ENCODE data around the gene NRG2.

NRG2 gene

GRCh38 chr5:139821806-139822552 lies 221.1 kb downstream of the NRG2 start:
- no peaks in the 10 kb centered on the region for H3K4me1 Mint-ChIP-seq
- no peak overlapping the region for H3K27ac Mint-ChIP-seq
- peaks cover 4% of the 10 kb centered on the region for H3K9me3 Mint-ChIP-seq
- DNase-seq (ENCODE audit: low spot score in 2 of 2) (no peak), ATAC-seq (no peak)
- H3K4me3 Mint-ChIP-seq: no peak overlapping the region
- H3K36me3 Mint-ChIP-seq: no peaks in the 10 kb centered on the region

GRCh38 chr5:139820606-139821005 lies 222.5 kb downstream of the NRG2 start:
- DNase-seq (ENCODE audit: low spot score in 2 of 2): no peak
- Mint-ChIP-seq H3K4me3 (no peak overlapping the region), H3K9me3 (peaks cover 4% of the 10 kb centered on the region), H3K27ac (no peak overlapping the region), H3K36me3 (no peaks in the 10 kb centered on the region), H3K4me1 (no peaks in the 10 kb centered on the region)
- ATAC-seq: no peak

GRCh38 chr5:139820130-139820529 lies 223.0 kb downstream of the NRG2 start:
- DNase-seq (ENCODE audit: low spot score in 2 of 2) (no peak), ATAC-seq (no peak)
- H3K4me3 Mint-ChIP-seq: no peak overlapping the region
- H3K9me3 Mint-ChIP-seq: peaks cover 4% of the 10 kb centered on the region
- H3K4me1 Mint-ChIP-seq: no peaks in the 10 kb centered on the region
- no peaks in the 10 kb centered on the region for H3K36me3 Mint-ChIP-seq
- H3K27ac Mint-ChIP-seq: no peak overlapping the region

GRCh38 chr5:139817970-139818369 lies 225.1 kb downstream of the NRG2 start:
- Mint-ChIP-seq H3K9me3 (peaks cover 4% of the 10 kb centered on the region), H3K27ac (no peak overlapping the region), H3K4me3 (no peak overlapping the region), H3K4me1 (no peaks in the 10 kb centered on the region), H3K36me3 (no peaks in the 10 kb centered on the region)
- no peak for DNase-seq (ENCODE audit: low spot score in 2 of 2)
- no peak for ATAC-seq

- H3K4me1 Mint-ChIP-seq: no peaks in the 10 kb centered on the region
- H3K9me3 Mint-ChIP-seq: peaks cover 4% of the 10 kb centered on the region
- ATAC-seq (no peak), DNase-seq (ENCODE audit: low spot score in 2 of 2) (no peak)
- no peak overlapping the region for H3K4me3 Mint-ChIP-seq
- no peak overlapping the region for H3K27ac Mint-ChIP-seq
- H3K36me3 Mint-ChIP-seq: no peaks in the 10 kb centered on the region
Observed at GRCh38 chr5:139817362-139817761, 225.7 kb downstream of the NRG2 start.

- Mint-ChIP-seq H3K9me3 (peaks cover 4% of the 10 kb centered on the region), H3K36me3 (no peaks in the 10 kb centered on the region), H3K27ac (no peak overlapping the region), H3K4me1 (no peaks in the 10 kb centered on the region), H3K4me3 (no peak overlapping the region)
- no peak for ATAC-seq
- no peak for DNase-seq (ENCODE audit: low spot score in 2 of 2)
Observed at GRCh38 chr5:139816566-139816965, 226.5 kb downstream of the NRG2 start.

GRCh38 chr5:139814704-139815280 lies 228.3 kb downstream of the NRG2 start:
- Mint-ChIP-seq H3K4me3 (no peak overlapping the region), H3K36me3 (peaks cover 4% of the 10 kb centered on the region), H3K9me3 (peaks cover 4% of the 10 kb centered on the region), H3K4me1 (no peaks in the 10 kb centered on the region), H3K27ac (peak overlapping the region; percentile 6)
- ATAC-seq (no peak), DNase-seq (ENCODE audit: low spot score in 2 of 2) (no peak)

- ATAC-seq (no peak), DNase-seq (ENCODE audit: low spot score in 2 of 2) (no peak)
- Mint-ChIP-seq H3K36me3 (peaks cover 4% of the 10 kb centered on the region), H3K27ac (no peak overlapping the region), H3K4me3 (no peak overlapping the region), H3K9me3 (peaks cover 4% of the 10 kb centered on the region), H3K4me1 (no peaks in the 10 kb centered on the region)
Observed at GRCh38 chr5:139814191-139814601, 228.9 kb downstream of the NRG2 start.

GRCh38 chr5:139812836-139813805 lies 230.0 kb downstream of the NRG2 start:
- Mint-ChIP-seq H3K4me3 (no peak overlapping the region), H3K27ac (no peak overlapping the region), H3K4me1 (no peaks in the 10 kb centered on the region), H3K36me3 (peaks cover 4% of the 10 kb centered on the region), H3K9me3 (no peaks in the 10 kb centered on the region)
- ATAC-seq: no peak
- DNase-seq (ENCODE audit: low spot score in 2 of 2): no peak

- H3K4me1 Mint-ChIP-seq: no peaks in the 10 kb centered on the region
- peaks cover 4% of the 10 kb centered on the region for H3K36me3 Mint-ChIP-seq
- DNase-seq (ENCODE audit: low spot score in 2 of 2) (no peak), ATAC-seq (no peak)
- no peak overlapping the region for H3K27ac Mint-ChIP-seq
- no peak overlapping the region for H3K4me3 Mint-ChIP-seq
- H3K9me3 Mint-ChIP-seq: no peaks in the 10 kb centered on the region
Observed at GRCh38 chr5:139812323-139812722, 230.8 kb downstream of the NRG2 start.

GRCh38 chr5:139811274-139811607 lies 231.9 kb downstream of the NRG2 start:
- Mint-ChIP-seq H3K36me3 (peaks cover 4% of the 10 kb centered on the region), H3K4me1 (no peaks in the 10 kb centered on the region), H3K27ac (no peak overlapping the region), H3K9me3 (no peaks in the 10 kb centered on the region), H3K4me3 (no peak overlapping the region)
- ATAC-seq (no peak), DNase-seq (ENCODE audit: low spot score in 2 of 2) (no peak)

GRCh38 chr5:139810341-139811273 lies 232.5 kb downstream of the NRG2 start:
- H3K36me3 Mint-ChIP-seq: peaks cover 4% of the 10 kb centered on the region
- ATAC-seq: no peak
- H3K9me3 Mint-ChIP-seq: no peaks in the 10 kb centered on the region
- no peak for DNase-seq (ENCODE audit: low spot score in 2 of 2)
- no peak overlapping the region for H3K27ac Mint-ChIP-seq
- no peaks in the 10 kb centered on the region for H3K4me1 Mint-ChIP-seq
- no peak overlapping the region for H3K4me3 Mint-ChIP-seq

GRCh38 chr5:139809331-139809810 lies 233.7 kb downstream of the NRG2 start:
- Mint-ChIP-seq H3K36me3 (peaks cover 4% of the 10 kb centered on the region), H3K4me1 (no peaks in the 10 kb centered on the region), H3K9me3 (no peaks in the 10 kb centered on the region), H3K4me3 (no peak overlapping the region), H3K27ac (no peak overlapping the region)
- no peak for DNase-seq (ENCODE audit: low spot score in 2 of 2)
- ATAC-seq: no peak

GRCh38 chr5:139808481-139809330 lies 234.4 kb downstream of the NRG2 start:
- H3K4me1 Mint-ChIP-seq: no peaks in the 10 kb centered on the region
- peak; percentile 54 for ATAC-seq
- no peaks in the 10 kb centered on the region for H3K9me3 Mint-ChIP-seq
- peak in 1 of 2 donors; percentile 66 for DNase-seq (ENCODE audit: low spot score in 2 of 2)
- peaks cover 4% of the 10 kb centered on the region for H3K36me3 Mint-ChIP-seq
- H3K27ac Mint-ChIP-seq: no peak overlapping the region
- no peak overlapping the region for H3K4me3 Mint-ChIP-seq
